CD4-positive, alpha-beta T cell treated with Interleukin-12 subunit alpha and Interleukin-12 subunit beta, for 1 hour (primary cell): ENCODE data around the gene PRDM2.

ENCODE experiments used
- DNase-seq: peaks from one replicate; pipeline ENCODE4 v3.0.0-alpha.2; 2020

The PRDM2 gene

DNA sequence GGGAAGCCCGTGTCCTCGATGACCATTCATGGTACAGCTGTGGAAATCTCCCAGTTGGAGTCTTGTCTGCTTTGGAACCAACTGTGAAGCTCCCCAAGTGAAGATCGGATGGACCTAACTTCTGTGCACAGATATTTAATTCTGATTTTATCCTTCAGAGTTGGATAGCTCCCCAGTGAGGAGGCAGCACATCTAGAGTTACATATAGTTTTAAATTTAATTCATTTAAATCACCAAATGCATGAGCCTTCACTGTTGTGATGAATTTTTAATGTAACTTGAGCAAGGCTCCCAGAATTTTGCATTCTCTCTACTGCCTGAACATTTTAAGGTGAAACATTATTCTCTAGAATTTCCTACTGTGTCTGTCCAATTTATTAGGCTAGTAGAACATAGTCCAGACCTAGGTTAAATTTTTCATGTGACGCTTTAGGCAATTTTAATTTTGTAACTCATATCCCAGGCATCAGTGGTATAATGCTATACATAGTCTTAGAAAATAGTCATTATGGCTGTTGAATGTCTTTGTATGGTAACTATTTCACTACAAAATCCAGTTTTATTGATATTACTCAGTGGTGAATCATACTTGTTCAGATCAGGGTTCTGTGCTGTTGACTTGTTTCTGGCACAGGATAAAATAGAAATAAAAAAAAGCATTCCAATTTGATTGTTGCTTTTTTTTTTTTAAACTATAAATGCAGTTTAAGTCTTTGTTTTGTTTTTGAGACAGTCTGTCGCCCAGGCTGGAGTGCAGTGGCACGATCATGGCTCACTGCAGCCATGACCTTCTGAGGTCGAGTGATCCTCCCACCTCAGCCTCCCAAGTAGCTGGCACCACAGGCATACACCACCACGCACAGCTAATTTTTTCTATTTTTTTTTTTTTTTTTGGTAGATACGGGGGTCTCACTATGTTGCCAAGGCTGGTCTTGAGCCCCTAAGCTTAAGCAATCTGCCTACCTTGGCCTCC lies 66.9 kb downstream of the PRDM2 start:
- no peak for DNase-seq

DNA sequence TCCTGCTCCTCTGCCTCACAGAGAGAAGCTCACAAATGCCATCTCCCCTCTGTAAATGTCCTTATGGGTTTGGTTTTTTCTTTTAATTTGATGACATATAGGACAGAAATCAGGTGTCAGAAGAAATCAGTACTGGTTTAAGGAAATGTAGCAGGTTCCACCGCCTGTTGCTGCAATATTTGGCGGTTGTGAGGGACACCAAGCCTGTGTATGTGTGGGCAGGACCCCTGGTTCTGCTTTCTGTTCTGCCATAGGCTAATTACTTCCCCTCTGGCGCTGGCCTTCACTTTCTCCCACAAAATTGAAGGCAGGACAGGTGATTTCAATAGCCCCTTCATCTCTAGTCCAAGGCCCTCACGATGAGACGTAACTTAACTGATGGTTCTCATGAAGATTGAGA lies 69.2 kb downstream of the PRDM2 start:
- no peak for DNase-seq

DNA sequence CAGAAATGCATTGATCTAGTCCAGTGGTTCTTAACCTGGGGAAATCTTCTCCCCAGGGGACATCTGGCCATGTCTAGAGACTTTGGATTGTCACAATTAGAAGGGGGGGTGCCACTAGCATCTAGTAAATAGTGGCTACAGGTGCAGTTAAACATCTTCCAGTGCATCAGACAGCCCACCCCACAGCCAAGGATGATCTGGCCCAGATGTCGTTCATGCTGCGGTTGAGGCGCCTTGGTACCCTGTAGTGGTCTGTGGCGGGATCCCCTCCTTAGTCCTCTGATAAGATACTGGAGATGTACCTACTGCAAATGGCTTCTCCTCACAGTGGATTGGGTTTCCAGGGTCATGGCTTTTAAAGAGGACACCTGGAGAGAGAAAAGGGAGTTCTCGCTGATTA lies 69.8 kb downstream of the PRDM2 start:
- DNase-seq = no peak

DNA sequence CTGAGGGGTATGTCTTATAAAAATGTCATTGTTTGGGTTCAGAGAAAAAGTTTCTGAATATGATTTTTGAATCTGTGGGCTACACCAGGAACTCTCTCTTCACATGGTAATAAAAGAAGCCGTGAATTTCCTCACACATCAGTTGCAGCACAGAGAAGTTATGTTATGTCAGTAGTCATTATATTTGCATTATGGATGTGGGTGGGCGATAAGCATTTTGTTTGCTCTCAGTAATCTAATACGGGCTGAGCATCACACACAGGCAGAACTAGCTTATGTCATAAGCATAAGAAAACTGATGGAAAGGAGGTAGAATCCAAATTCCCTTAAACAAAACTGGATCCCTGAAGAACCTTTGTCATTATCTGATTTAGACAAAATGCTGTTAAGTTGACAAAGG lies 70.8 kb downstream of the PRDM2 start:
- no peak for DNase-seq

DNA sequence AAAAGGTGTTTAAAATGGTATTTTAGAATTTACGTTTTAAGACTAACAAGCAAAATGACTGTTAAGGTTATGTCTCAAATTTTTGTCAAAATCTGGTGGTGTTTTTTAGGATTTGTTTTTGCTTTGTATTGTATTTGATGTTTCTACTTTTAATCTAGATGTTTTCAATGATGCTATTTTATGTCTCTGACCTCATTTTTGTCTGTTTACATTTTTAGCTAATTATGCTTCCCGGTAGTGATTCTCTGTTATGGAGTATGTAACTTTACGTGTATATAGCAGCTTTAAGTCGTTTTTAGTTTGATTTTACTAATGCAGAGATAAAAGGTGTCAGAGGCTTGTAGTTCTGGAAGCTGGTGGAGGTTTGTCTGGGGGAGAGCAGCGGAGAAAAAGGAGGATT lies 71.8 kb downstream of the PRDM2 start:
- no peak for DNase-seq

DNA sequence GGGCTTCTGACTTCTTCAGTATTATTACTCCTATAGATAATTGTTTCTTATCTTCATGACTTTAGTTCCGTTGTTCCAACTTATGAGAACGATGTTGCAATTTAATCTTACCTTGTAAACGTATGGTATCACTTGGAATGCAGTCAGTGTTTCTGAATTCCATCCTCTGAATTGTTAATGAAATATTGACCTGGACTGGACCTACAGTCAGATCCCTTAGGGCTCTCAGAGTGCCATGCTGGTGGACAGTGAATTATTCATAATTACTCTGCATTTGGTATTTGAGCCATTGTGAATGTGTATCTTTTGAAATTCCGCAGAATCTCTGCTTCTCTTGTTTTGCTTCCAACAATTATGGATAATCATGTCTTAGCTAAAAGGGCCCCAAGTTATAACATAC lies 72.3 kb downstream of the PRDM2 start:
- no peak for DNase-seq

DNA sequence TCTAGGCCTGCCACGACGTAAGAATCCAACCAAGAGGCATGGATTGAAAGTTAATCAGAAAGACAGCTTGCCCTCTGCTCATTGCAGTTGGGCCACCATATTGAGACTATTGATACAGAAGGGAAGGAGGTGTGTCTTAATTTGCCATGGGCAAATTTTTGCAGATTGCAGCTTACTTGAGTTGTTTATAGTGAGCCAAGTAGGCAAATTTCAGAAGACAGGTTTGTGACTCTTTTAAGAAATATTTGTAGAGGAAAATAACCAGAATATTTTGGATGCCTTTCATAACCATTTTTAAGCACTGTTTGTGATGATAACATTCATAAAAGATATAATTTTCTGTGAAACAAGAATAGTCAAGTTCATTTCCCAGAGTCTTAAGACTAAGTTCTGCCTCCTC lies 74.1 kb downstream of the PRDM2 start:
- no peak for DNase-seq

DNA sequence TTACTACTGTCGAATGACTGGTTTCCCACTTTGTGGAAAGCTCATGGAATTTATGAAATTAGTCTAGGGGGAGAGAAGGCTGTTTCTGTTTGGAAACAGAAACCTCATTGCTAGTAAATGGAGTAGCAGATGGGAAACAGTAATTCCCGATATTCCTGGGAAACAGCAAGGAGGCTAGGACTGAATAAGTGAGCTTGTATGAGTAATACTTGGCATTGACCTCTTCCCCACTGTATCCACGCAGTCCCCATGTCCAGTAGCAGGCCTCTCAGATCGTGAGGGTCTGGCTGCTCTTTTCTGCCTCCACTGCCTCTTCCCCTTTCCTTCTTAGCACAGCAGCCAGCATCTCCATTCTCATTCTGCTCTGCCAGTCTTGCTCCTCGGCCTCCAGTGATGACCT lies 75.5 kb downstream of the PRDM2 start:
- no peak for DNase-seq

DNA sequence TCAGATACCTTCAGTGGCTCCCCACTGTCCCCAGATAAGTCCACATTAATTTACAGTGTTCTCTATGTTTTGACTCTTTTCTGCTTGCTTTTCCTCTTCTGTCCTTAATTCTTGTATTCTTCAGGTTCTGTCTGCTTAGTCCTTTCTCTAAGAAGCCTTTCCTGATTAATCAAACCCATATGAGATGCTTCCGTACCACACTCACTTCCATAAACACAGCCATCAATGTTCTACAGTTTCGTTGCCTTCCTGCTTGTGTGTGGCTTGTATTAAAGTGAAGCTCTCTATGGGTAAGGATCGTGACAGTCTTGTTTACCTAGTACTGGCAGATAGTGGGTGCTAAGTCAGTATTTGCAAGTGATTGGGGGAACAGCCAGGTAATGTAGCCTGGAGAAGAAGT lies 75.9 kb downstream of the PRDM2 start:
- DNase-seq = no peak

DNA sequence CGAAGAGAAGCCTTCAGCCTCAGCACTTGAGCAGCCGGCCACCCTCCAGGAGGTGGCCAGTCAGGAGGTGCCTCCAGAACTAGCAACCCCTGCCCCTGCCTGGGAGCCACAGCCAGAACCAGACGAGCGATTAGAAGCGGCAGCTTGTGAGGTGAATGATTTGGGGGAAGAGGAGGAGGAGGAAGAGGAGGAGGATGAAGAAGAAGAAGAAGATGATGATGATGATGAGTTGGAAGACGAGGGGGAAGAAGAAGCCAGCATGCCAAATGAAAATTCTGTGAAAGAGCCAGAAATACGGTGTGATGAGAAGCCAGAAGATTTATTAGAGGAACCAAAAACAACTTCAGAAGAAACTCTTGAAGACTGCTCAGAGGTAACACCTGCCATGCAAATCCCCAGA lies 78.4 kb downstream of the PRDM2 start:
- no peak for DNase-seq

DNA sequence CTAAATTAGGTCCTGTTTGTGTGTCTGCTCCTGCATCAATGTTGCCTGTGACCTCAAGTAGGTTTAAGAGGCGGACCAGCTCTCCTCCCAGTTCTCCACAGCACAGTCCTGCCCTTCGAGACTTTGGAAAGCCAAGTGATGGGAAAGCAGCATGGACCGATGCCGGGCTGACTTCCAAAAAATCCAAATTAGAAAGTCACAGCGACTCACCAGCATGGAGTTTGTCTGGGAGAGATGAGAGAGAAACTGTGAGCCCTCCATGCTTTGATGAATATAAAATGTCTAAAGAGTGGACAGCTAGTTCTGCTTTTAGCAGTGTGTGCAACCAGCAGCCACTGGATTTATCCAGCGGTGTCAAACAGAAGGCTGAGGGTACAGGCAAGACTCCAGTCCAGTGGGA lies 79.9 kb downstream of the PRDM2 start:
- no peak for DNase-seq

DNA sequence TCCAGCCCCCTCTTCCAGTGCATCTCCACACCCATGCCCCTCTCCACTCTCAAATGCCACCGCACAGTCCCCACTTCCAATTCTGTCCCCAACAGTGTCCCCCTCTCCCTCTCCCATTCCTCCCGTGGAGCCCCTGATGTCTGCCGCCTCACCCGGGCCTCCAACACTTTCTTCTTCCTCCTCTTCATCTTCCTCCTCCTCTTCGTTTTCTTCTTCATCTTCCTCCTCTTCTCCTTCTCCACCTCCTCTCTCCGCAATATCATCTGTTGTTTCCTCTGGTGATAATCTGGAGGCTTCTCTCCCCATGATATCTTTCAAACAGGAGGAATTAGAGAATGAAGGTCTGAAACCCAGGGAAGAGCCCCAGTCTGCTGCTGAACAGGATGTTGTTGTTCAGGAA lies 80.8 kb downstream of the PRDM2 start:
- DNase-seq = no peak

DNA sequence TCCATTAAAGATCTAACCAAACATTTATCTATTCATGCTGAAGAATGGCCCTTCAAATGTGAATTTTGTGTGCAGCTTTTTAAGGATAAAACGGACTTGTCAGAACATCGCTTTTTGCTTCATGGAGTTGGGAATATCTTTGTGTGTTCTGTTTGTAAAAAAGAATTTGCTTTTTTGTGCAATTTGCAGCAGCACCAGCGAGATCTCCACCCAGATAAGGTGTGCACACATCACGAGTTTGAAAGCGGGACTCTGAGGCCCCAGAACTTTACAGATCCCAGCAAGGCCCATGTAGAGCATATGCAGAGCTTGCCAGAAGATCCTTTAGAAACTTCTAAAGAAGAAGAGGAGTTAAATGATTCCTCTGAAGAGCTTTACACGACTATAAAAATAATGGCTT lies 81.2 kb downstream of the PRDM2 start:
- DNase-seq = no peak

DNA sequence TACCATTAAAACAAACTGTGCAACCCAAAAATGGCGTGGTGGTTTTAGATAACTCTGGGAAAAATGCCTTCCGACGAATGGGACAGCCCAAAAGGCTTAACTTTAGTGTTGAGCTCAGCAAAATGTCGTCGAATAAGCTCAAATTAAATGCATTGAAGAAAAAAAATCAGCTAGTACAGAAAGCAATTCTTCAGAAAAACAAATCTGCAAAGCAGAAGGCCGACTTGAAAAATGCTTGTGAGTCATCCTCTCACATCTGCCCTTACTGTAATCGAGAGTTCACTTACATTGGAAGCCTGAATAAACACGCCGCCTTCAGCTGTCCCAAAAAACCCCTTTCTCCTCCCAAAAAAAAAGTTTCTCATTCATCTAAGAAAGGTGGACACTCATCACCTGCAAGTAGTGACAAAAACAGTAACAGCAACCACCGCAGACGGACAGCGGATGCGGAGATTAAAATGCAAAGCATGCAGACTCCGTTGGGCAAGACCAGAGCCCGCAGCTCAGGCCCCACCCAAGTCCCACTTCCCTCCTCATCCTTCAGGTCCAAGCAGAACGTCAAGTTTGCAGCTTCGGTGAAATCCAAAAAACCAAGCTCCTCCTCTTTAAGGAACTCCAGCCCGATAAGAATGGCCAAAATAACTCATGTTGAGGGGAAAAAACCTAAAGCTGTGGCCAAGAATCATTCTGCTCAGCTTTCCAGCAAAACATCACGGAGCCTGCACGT lies 82.1 kb downstream of the PRDM2 start:
- DNase-seq = no peak

DNA sequence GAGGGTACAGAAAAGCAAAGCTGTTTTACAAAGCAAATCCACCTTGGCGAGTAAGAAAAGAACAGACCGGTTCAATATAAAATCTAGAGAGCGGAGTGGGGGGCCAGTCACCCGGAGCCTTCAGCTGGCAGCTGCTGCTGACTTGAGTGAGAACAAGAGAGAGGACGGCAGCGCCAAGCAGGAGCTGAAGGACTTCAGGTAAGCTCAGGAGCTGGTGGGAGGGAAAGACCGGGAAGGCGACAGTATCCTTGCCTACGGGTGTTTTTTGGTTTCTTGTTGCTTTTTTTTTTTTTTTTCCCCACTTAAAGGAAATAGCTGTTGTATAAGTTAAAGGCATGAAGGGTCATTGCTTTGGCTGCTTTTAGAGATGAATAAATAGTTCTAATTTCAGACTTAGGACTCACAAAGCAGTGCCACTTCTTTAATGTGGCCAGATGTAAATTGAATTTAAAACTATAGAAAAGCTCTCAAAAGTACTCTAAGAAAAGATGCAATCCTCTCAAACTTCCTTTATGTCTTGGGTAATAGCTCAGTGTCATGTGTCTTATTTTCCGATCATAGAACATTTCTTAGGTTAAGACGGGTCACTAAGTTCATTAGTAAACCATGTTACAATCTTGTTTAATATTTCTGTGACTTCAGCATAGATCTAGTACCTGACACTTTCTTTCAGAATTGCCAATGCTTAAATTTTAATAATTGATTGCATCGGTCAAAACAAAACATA lies 82.8 kb downstream of the PRDM2 start:
- no peak for DNase-seq

DNA sequence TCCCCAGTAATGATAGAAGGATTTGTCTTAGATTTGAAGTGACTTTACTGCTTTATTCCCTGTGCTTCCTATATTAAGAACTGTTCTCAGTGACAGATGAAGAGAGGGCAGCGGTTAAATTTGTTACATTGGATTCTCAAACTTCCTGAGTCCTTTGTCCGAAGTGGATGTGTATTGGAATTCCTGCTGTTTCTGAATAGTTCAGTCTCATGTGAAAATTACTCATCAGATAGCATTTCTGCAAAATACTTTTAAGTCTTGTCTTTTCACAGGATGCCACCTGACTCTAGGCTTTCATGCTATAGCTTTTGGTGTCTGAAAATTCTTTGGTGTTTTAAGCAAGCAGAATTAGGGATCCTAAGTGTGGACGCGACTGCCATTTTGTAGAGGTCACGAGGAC lies 83.6 kb downstream of the PRDM2 start:
- no peak for DNase-seq

DNA sequence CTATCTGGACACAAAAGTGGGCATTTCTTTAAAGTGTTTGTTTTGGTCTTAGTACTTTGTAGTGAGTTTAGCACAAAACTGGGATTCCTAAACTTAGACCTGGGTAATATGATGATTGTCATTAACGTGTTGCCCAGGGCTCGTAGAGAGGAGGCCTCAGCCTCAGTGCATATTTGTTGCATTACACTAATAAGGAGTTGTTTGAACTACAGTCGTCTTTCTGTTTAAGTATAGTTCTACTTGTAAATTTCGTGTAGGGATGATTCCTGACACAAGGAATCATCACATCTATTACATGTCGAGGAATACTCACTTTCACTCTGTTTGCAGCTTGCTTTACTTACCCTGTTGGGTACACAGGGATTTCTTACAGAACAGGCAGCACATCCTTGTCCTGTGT lies 85.0 kb downstream of the PRDM2 start:
- no peak for DNase-seq

DNA sequence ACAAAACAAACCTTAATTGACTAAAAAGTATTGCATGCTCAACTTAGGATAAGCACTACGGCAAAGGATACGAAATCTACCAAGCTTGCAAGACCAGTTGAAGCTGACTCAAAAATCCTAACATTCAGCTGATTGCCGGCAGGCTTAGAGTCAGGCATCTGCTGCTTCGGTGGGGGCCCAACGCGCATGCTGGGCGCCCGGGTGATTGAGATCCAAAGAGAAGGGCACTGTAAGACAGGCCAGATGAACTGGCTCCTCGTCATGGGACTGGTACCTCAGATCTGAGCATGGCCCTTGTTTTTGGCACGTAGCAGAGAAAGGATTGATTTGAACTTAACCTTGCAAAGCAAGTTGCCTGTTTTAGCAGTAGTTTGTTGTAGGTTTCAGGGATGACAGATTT lies 86.6 kb downstream of the PRDM2 start:
- no peak for DNase-seq

DNA sequence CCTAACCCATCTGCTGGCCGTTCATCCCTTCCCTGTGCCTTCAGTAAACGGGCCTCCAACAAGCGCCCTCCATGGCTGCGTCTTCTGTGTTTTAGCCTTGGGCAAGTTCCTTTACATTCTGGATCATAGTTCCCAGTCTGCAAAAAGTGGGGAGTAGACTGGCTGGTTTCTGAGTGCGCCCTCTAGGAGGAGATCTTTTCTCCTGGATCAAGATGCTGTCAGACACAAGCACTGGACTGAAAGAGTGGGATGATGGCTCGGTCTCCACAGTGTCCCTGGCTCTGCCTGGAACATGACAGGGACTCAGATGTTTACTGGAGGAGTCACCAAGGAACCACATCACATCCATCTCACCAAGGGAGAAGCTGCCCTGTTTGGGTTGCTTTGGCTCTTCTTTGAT lies 88.8 kb downstream of the PRDM2 start:
- DNase-seq = no peak

DNA sequence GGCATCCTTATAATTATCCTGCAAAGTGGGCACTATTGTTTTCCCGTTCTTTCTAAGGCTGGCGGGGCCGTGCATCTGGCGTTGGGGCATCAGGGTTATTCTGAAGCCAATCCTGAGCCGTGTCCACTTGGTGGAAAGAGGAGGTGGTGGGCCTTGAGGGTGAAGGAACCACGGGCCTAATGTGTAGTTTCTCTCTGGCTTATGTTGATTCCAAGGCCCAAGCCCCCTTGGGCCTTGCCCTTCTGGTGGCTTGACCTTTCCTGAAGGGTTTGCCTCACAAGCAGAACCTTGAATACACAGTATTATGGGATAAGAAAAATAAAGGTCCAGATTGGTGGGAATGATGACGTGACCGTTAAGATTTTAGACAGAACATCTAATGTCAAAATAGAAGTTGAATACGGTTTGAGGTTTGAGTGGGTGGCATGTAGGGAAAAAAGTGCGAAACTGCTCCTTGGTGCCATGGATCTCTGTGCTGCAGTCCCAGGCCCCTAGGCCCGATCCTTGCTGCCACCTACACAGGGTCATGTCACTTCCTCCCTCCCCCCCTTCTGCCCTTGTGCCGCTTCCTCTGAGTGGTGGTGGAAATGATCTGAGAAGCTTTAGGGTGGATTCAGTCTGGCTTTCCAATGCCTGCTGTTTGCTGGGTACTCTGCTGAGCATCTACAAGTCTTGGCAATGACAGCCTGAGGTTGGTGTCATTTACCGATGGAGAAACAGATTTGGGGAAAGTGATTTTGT lies 90.5 kb downstream of the PRDM2 start:
- DNase-seq = no peak

DNA sequence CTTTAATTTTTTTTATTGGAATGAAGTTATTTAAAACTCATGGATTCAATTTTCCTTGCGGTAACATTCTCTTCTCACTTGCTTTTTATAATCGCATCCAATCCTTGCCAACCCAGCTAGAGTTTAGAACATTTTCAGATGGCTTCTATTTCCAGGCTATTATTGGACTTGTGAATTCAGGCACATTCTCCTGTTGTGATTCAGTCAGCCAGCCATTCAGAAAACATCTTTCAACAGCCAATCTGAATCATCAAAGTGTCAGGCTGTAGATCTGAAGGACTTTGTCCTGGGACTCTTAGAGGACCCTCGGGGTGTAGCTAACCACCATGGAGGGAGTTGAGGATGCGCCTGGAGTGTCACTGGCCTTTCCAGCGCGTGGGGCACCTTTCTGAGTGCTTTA lies 92.4 kb downstream of the PRDM2 start:
- no peak for DNase-seq

DNA sequence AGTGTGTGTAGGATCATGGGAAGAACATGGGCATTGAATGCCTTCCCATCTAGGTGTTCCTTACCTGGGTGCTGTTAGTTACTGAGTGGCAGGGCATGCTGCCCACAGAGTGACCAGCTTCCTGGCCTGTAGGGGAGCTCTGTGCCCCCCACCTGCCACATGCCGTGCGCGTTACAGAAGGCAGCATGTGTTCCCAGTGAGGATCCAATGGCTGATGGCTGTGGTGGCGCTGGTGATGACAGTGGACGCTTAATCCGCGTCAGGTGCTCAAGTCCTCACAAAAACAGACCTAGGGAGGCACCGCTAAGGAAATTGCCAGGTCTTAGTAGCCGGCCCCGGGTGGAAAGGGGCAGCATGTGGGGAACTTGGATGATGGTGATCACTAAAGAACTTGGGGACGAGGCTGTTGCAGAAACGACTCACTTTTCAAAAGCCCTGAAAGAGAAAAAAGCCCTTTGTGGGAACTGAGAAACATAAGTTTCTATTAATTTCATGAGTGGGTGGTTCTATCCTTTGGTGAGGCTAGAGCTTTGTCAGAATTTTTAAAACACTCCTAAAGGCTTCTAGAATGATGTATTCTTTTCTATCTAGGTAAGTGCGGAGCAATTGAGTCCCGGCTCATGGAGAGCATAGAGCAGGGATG lies 93.2 kb downstream of the PRDM2 start:
- DNase-seq = no peak
